H1 (cell line): ENCODE measurements around the gene CIC. TPM values are rescaled to one million over a fixed set of nuclear protein-coding genes. Genes with fewer than 3 reads are reported as not detected.

ENCODE experiments used
- CBX5 ChIP-seq: fragments of 300-800, 300-1000 bp; sonication (generic); IDR thresholded peaks from 2 replicates; pipeline ENCODE4 v1.7.1; 2016; ENCODE audit warnings: antibody characterized with exemption, low read length, low read depth
- EGR1 ChIP-seq: IDR thresholded peaks from 2 replicates; pipeline ENCODE4 v1.6.1; 2011; ENCODE audit warnings: low read depth, low read length, borderline replicate concordance
- EP300 ChIP-seq, 2 experiments: IDR thresholded peaks; 1 replicate in 1 of 2; 2 replicates in 1 of 2; pipeline ENCODE4 v1.6.1; 2011 to 2012; ENCODE audit warnings: low read depth in 2 of 2, low read length in 2 of 2, mild to moderate bottlenecking in 2 of 2, borderline replicate concordance in 1 of 2, inconsistent platforms in 1 of 2, moderate library complexity in 1 of 2
- GABPA ChIP-seq: IDR thresholded peaks from 2 replicates; pipeline ENCODE4 v1.6.1; 2011; ENCODE audit warnings: mild to moderate bottlenecking, low read length, moderate library complexity, borderline replicate concordance; ENCODE audit not compliant: insufficient read depth
- HDAC2 ChIP-seq, 2 experiments: fragments of 300-600 bp in 1 of 2; sonication (generic) in 1 of 2; IDR thresholded peaks; 2 replicates each; pipeline ENCODE4 v1.6.1; 2011 to 2012; ENCODE audit warnings: low read depth in 2 of 2, low read length in 2 of 2, mild to moderate bottlenecking in 2 of 2, moderate library complexity in 2 of 2, borderline replicate concordance in 1 of 2, inconsistent platforms in 1 of 2
- polyA plus RNA-seq, 7 experiments: library from polyadenylated mRNA; depleted of rRNA in 3 of 7; stranded (reverse) in 5 of 7; unstranded in 2 of 7; fragments of >200 nt in 5 of 7; fragments of 200-250 nt in 2 of 7; gene quantifications; 1 replicate in 5 of 7; 2 replicates in 1 of 7; 4 replicates in 1 of 7; pipeline versions ENCODE4 v1.2.1 to v1.2.3, GENCODE V29; 2011 to 2013; ENCODE audit warnings: missing spikeins in 2 of 7, mixed read lengths in 2 of 7
- total RNA-seq: library from RNA; stranded (reverse); fragmentation: NEBNext Ultra II Directional; extraction: Animal tissue kit (Norgen Biotek cat#: 25700); gene quantifications from 2 replicates; pipeline ENCODE4 v1.2.1, GENCODE V29; 2021

CIC gene
- total and polyA plus RNA-seq, 2 of the 8 experiments (the other 6 are each of a cell fraction or from before 2014, with no cell fraction given): 13.2 to 43.6 TPM

GRCh38 chr19:42268704-42269477 is at the start of gene CIC (continued):
- TF ChIP-seq HDAC2 (IDR thresholded peaks at IDR 0.05; ENCODE audit: borderline replicate concordance in 1 of 2, low read depth in 2 of 2, low read length in 2 of 2): no peak
- no peak for TF ChIP-seq EGR1
- TF ChIP-seq EP300 (IDR thresholded peaks at IDR 0.05; ENCODE audit: borderline replicate concordance in 1 of 2, low read depth in 2 of 2, low read length in 2 of 2): no peak
- TF ChIP-seq CBX5: no peak
- no peak; the same call in 1 of the 2 replicates for TF ChIP-seq GABPA
